Pons (tissue), 1 donor: Measurements from ENCODE around the gene CNPY1.
"Not testable (repeated sequence)": the region's sequence is repeated elsewhere in the genome, so short reads cannot be mapped to it uniquely, and the experiment has no call there.

Source experiments
- DNase-seq: peaks from one replicate; pipeline ENCODE4 v3.0.0-alpha.2; 2016; ENCODE audit warnings: low spot score

Gene CNPY1

DNA sequence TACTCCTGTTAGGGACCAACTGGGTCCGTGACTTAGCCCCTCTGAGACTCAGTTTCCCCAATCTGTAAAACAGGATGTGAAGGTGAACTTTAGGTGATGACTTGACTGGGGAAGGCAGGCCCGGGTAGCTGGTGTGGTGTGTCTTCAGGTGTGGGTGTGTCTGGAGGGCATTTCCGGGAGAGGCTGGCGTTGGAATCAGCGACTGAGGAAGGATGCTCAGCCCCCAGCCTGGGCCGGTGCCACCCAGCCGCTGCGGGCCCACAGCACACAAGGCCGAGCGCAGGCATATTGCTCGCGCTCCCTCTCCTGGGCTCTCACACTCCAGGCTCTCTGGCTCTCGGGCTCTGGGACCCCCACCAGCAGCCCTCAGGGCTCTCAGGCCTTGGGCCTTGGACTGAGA, 31.7 kb upstream of the CNPY1 start:
- no peak for DNase-seq

DNA sequence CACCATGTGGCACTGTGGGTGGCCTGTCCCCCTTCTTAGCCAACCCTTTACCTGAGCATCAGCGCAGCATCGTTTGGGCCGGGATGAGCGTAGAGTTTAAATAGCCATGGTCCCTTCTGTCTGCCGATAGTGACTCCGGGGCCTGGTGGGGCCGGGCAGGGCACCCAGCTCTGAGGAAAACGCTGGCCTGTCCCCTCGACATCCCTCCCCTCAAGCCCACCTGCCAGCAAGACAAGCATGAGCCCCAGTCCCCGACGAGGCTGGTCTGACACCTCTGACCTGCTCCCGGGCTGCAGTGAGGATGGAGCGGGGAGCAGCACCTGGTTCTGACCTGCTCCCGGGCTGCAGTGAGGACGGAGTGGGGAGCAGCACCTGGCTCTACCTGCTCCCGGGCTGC, 31.1 kb upstream of the CNPY1 start:
- no peak for DNase-seq

DNA sequence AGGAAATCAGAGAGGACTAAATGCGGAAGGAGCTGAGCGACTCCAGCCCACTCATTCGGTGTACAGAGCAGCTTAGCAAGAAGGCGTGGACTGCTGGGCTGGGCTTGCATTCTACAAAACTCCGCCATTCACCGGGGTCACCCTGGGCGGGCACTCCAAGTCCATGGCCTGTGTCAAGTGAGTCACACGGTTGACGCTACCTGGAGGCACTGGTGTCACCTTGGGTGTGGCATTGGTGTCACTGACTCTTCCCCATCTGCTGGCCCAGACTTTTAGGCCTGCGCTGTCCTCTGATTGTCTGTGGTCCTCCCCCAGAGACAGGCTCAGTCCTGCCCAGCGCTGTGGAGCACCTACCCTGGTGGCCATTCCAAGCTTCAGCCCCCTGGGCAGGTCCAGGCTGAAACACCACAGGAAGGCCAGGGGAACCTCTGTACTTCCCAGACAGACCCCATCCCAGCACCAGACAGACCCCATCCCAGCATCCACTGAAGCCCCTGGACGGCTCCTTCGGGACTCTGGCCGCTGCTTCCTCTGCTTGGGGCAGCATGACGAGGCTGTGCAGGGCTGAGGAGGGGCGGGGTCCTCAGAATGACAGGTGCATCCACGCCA, 30.6 kb upstream of the CNPY1 start:
- no peak for DNase-seq

DNA sequence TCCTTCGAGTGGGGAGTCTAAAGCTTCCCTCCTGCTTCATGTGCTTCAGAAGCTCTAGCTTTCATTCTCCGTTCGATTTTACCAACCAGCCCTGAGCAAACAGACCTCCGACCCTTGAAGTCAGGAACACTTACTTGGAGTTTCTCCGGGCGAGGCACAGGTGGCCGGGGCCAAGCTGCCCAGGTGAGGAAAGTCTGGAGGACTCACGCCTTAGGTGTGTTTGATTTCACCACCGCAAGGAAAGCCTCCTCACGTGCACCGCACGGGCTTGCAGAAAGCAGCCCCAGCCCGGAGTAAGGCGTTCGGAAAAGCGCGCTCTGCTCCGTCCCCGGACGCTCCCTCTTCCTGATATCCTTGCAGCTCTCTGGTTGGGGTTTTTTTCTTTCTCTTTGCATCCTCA, 30.1 kb upstream of the CNPY1 start:
- DNase-seq: no peak

DNA sequence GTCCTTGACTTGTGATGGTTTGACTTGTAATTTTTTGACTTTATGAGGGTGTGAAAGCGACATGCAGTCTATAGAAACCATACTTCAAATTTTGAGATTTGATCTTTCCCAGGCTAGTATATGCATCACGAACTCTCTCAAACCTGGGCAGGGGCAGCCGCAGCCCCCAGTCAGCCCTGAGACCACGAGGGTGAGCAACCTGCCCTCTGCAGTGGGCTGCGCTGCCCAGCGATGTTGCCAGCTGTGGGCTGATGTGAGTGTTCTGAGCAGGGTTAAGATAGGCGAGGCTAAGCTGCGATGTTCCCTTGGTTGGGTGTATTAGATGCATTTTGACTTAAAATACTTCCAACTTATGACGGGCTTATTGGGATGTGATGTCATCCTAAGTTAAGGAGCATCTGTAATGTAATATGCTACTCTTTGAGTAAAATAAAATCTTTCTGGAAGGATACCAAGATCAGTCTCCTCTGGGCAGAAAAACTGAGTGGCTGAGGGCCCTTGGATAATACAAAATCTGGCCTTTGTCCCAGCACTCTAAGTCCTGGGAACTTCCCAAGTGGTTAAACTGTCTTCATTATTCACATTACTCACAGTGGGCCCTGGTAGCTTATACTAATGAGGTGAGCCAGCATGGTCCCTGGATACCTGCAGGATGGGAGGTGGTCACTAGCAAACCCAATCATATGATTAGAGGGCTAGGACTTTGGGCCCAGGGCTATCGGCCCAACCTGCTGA, 28.4 kb upstream of the CNPY1 start:
- DNase-seq: no peak

DNA sequence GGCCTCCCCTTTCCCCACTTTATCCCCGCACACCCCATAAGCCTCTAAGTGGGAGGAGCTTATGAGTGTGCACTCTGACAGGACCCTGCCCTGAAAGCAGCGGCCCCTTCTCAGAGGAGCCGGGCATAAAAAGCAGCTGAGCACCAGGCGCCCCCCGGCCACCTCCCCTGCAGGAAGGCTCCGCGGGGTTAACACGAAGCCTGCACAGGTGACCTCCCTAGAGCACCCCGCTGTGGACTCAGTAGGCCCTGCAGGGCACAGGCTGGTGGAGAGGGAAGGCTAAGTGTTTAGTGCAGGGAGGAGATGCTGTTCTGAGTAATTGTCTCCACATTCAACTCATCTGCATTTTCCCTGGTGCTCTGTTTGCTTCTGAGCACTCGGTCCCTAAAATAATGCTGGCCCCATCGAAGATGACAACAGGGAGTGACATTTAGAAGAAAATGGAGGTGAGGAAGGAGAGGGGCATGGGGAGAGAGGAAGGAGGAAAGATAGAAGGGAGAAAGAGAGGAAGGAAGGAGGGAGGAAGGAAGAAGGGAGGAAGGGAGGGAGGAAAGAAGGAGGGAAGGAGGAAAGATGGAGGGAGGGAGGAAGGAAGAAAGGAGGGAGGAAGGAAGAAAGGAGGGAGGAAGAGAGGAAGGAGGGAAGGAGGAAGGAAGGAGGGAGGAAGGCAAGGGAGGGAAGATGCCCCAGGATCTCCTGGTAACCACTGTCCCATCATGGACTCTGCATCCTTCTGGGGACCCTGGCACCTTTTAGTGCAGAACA, 25.4 kb upstream of the CNPY1 start:
- DNase-seq: no peak

DNA sequence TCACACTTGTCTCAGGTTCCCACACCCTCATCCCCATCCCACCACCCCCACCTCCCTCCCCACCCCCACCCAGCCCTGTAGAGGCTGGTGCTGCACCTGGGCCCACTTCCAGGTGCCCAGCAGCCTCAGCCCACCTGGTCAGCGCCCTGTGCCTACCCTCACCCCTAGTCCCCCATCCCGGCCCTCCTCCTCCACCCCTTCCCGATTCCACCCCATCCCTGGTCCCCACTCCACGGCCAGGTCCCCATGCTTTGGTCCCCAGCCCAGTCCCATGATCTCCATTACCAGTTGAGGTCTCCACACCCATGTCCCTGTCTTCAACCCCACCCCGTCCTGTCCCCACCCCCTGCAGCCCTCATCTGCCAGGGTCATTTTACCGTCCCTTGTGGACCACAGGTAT, 24.6 kb upstream of the CNPY1 start:
- DNase-seq: no peak

DNA sequence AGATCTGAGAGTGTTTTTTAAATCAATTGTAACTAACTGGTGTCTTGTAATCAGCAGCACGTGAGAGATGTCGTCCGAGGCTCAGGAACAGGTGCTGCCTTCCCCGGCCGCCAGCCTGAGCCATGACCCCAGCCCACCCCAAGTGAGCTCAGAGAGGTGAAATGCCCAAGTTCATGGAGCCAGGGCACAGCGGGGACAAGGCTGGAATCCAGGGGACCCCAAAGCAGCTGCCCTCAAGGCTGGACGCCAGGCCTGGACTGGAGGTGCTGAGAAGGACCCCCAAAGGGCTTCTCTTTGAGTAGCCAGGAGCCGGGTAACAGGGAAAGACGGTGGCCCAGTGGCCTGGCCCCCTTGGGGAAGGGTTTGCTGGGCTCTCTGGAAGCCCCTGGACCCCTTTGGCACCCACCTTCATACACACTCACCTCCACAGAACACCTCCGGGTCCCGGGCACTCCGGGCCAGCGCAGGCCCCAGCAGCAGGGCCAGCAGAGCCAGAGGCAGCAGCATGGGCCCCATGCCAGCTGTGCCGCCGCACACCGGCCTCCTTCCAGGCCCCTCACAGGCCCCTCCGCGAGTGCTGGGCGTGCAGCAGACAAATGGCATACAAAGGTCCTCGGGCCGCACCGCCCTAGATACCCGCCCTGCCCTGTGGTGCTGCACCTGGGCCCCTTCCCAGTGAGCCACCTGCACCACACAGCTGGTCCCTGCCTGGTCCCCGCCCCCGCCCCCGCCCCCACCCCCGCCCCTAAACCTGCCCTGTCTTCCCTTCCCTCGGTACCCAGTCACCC, 24.0 kb upstream of the CNPY1 start:
- DNase-seq: no peak

DNA sequence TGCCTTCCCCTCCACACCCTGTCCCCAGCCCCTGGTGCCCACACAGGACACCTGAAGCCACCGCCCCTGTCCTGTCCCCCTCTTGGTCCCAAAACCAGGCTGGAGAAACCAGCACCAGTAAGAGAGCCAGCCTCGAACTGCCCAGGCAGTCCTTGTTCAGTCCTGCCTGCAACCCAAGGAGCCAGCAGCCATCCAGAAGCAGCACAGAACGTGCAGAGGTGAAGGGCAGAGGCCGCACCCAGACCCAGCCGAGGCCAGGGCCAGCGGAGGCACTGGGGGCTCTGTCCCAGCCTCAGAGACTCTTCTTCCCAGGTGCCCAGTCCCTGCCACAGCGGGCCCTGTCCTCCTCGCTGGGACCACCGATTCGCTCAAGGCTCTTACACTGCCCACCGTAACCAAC, 23.3 kb upstream of the CNPY1 start:
- DNase-seq: no peak

DNA sequence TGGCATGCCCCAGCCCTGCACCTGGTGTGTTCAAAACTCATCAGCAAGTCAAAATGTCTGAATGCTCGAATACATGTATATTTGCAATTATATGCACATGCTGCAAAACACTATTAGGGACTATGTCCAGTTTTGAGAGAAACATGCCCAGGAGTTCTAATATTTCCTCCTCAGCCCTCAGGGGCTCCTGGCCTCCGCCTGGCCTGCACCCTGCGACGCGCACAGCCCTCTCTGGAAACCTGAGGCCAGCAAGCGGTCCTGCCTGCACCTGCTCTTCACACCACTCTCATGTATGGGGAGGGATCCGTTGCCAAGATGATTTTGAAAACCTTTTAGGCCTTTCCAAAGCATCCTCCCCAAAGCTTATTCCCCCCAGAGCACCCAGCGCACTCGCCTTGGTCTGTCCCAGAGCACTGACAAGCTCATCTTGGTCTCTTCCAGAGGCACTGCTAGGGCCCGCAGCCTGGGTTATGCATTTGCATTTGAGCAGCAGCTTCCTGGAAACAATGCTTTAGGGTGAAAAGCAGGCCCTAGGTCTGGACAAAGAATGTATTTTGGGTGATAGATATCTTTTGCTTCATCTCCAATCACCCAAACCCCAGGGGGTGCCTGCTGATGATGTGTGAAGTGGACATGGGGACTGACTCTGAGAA, 22.6 kb upstream of the CNPY1 start:
- DNase-seq: no peak

DNA sequence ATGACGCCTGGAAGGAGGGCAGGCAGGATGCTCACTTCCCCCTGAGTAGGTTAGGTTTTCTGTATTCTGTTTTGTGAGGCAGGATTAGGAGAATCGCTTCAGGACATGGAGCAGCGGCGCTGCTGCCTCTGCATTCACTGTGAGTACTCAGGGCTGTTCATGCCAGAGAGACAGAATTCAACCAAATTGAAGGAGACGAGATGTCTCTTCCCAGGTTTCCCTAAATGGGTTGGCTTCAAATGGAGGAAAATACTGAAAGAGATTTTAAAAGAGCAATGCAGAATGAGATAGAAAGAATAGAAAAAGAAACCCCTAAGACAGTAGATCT, 21.9 kb upstream of the CNPY1 start:
- no peak for DNase-seq

DNA sequence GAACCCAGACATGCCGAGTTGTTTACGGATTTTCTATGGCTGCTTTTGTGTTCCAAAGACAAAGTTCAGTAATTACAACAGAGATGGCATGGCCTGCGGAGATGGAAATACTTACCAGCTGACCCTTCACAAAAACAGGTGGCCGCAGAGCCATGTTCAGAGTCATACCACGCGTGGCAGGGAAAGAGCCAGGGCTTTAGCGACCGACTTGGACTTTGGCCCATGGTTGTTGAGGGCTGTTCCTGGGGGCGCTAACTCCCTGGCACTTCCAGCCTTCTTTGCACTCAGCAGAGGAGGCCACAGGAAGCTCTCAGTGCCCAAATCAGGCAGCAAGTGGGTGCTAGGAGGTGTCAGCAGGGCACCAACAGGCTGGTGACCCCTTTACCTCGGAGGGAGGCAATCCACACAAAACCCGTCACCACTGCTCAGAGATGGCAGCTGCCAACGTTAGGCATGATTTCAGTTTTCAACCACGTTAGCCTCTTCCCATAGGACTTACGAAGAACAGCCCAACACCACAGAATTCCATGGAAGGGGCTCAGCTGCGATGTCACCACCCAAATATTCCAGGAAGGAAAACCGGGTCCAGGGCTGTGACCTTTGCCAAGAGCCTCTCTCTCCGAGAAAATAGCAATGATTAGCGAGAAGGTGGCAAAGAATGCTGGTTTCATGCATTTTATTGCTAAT, 21.4 kb upstream of the CNPY1 start:
- DNase-seq: no peak

DNA sequence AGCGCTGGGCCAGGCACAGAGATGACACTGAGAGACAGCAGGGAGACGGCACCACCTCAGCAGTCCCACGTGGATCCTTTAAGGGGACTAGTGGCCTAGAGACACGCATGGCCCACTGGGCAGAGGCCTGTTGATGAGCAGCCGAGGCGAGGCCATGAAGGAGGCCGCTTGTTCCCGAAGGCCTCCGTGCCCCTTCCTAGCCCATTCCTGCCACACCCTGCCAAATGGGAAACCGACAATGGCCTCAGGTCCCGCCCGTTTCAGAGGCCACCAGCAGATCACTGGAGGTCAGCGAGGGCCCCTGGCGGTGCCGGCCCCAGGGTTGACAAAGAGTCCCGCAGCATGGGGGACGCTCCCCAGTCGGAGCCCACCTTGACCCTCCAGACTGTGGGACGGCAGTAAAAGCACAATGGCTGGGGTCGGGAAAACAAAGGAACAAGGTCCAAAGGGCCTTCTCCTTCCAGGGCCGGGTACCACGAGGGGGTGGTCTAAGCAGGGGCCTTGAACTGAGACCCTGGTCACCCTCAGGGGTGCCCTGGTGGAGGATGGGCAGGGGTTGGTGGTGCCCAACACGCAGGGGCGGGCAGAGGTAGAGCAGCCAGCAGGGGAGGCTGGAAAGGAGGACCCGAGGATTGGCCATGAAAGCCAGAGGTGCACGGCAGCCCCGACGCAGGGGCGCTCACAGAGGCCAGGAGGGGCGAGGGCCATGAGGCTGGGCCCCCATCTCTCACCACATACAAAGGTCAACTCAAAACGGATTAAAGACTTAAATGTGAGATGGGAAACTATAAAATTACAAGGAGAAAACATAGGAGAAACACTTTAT, 19.9 kb upstream of the CNPY1 start:
- no peak for DNase-seq

DNA sequence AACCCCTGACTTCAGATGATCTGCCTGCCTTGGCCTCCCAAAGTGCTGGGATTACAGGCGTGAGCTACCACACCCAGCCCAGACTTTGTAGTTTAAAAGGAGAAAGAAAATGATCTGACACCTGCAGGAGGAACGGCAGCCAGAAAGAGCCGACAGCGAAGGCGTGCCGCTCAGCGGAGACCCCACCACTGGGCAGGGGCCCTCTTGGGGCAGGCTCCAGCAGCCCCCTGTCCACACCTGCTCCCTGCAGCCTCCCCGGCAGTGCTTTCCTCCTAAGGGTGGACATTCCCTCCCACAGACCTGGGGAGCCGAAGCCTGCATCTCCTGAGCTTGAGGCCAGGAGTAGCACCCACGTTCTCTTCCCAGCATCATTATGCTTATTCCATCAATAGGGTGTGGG, 19.2 kb upstream of the CNPY1 start:
- no peak for DNase-seq

DNA sequence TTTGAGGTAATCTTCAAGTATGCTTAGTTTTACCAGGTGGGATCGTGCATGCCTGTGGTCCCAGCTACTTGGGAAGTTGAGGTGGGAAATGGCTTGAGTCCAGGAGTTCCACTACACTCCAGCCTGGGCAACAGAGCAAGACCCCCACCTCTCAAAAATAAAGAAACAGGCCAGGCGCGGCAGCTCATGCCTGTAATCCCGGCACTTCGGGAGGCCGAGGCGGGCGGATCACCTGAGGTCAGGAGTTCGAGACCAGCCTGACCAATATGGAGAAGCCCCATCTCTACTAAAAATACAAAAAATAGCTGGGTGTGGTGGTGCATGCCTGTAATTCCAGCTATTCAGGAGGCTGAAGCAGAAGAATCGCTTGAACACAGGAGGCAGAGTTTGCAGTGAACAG, 16.6 kb upstream of the CNPY1 start:
- DNase-seq: not testable (repeated sequence)

DNA sequence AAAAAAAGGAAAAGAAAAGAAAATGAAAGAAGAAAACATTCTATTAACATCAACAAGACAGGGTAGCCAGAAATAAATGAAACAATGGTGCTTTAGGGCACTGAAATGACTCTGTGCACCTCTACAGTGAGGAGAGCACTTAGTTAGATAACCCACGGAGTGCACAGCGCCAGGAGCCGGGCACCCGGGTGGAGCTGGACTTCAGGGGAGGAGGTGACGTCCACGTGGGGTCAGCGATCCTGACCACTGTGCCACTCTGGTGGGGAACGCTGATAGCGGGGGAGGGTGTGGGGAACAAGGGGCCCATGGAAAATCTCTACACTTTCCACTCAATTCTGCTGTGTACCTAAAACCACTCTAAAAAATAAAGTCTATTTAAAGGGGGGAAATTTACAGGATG, 15.7 kb upstream of the CNPY1 start:
- DNase-seq: no peak

DNA sequence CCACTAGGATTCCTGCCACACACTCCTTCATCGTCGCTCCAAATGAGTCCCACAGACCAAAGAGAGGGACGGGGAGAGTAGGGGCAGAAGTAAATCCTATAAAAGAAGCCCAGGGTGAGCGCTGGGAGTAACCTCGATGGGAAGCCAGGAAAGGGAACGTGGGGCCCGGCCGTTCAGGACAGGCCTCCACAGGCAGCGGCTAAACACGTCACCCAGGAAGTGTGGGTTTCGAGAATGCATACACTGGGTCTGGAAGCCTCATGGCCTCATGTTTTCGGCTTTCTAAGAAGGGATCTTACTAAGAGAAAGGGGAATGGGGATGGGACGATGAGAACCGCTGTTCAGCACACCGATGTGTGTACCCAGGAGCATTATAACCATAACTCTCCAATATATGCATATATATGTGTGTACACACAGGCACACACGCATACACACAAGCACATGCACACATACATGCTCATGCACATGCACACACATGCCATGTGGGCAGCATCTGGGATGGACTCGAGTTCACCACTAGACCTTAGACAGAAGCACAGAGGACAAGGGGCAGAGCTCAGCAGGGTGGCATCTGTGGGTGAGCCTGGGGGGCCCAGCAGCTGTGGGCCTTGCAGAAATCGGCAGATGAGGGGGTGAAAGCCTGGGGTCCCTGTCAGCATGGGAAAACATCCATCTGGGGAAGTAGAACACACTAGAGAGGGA, 14.8 kb upstream of the CNPY1 start:
- DNase-seq: no peak

DNA sequence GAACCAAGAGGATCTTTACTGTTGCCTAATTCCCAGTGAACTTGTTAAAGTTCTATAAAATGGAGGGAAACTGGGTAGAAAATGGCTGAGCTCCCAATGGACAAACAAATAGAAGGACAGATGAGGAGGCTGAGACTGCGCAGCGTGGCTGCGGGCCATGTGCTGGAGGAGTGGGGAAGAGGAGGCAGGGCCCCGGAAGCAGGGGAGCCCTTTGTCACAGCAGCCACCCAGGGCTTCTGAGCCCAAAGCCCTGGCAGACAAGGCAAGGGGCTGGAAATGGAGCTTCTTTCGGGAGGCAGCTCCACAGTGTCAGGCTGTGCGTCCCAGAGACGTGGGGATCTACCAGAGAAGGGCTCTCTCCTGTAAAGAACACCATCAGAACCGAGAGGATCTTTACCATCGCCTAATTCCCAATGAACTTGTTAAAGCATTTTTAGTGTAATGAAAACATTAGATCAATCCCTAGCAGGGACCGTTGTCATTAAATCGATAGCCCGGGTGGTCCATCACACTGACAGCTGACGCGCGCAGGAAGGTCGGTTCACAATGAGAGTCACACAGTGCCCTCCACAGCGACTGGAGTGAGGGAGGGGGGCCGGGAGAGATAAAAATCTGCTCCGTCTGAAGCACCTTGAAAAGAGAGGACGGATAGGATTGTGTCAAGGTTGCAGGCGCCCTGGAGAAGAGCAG, 14.0 kb upstream of the CNPY1 start:
- no peak for DNase-seq

DNA sequence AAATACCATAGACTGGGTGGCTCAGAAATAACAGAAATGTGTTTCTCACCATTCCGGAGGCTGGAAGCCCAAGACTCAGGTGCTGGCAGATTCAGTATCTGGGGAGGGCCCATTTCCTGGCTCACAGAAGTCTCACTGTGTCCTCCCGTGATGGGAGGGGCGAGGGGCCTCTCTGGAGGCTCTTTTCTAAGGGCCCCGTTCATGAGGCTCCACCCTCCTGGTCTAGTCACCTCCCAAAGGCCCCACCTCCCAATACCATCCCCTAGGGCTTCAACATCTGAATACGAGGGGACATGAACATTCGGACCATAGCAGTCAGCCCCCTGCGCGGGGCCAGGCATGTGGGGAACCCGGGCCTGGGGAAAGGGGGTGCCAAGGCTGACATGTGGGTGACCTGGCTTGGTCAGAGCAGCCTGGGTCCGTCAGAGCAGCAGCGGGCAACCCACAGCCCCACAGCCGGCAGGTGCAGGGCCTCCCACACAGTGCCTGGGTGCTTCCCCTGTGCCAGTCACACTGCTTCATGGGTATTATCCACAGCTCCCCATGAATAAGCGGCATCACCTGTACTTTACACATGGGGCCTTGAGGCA, 13.3 kb upstream of the CNPY1 start:
- DNase-seq: no peak
